Naive thymus-derived CD8-positive, alpha-beta T cell (primary cell): Measurements from ENCODE around the gene CD164L2. TPM values are rescaled to one million over a fixed set of nuclear protein-coding genes. Genes with fewer than 3 reads are reported as not detected.
"Not testable (repeated sequence)": the region's sequence is repeated elsewhere in the genome, so short reads cannot be mapped to it uniquely, and the experiment has no call there.

Source experiments
- ATAC-seq, 2 donors: fragments of 150-1000 bp; cut with Tn5 transposase in 1 of 2; sonication (Bioruptor Pico), chemical (Tn5 transposase) in 1 of 2; 1 replicate in 1 of 2; 2 replicates in 1 of 2; pipeline ENCODE4 v1.10.0; 2021; ENCODE audit warnings: mild to moderate bottlenecking in 2 of 2, moderate library complexity in 2 of 2
- POLR2A ChIA-PET: fragments of 350-600 bp; sonication (Branson Sonifier 250); formaldehyde crosslinking; loops from one replicate; lab custom pipeline; 2021; ENCODE audit warnings: antibody characterized with exemption; lab: Charles Lee
- DNase-seq, 10 donors: peaks; one replicate each; pipeline versions ENCODE4 v3.0.0 to v3.0.0-alpha.2; 2020 to 2022
- H3K27ac Mint-ChIP-seq, 10 donors: one replicate each; pipeline ENCODE4 v1.8.0; 2020 to 2022; ENCODE audit warnings: mild to moderate bottlenecking in 10 of 10, mixed read lengths in 10 of 10, moderate library complexity in 4 of 10, inconsistent platforms in 1 of 10
- H3K27me3 Mint-ChIP-seq, 5 donors: one replicate each; pipeline ENCODE4 v1.8.0; 2021 to 2022; ENCODE audit warnings: mixed read lengths in 5 of 5
- H3K36me3 Mint-ChIP-seq, 3 donors: one replicate each; pipeline ENCODE4 v1.8.0; 2020 to 2022; ENCODE audit warnings: mixed read lengths in 3 of 3, mild to moderate bottlenecking in 2 of 3, inconsistent platforms in 1 of 3
- H3K4me1 Mint-ChIP-seq, 4 donors: one replicate each; pipeline ENCODE4 v1.8.0; 2021 to 2022; ENCODE audit warnings: mixed read lengths in 4 of 4
- H3K4me3 Mint-ChIP-seq, 10 donors: one replicate each; pipeline ENCODE4 v1.8.0; 2020 to 2022; ENCODE audit warnings: mild to moderate bottlenecking in 10 of 10, mixed read lengths in 10 of 10, moderate library complexity in 6 of 10, inconsistent platforms in 1 of 10
- H3K9me3 Mint-ChIP-seq, 9 donors: one replicate each; pipeline ENCODE4 v1.8.0; 2020 to 2022; ENCODE audit warnings: mixed read lengths in 9 of 9, mild to moderate bottlenecking in 3 of 9, inconsistent platforms in 1 of 9, moderate library complexity in 1 of 9
- polyA plus RNA-seq, 3 donors: library from polyadenylated mRNA; unstranded; fragments of 300-500 nt; fragmentation: Illumina TruSeq; gene quantifications; one replicate each; pipeline ENCODE4 v1.2.3, GENCODE V29; 2021
- total RNA-seq, 8 experiments: library from RNA in 2 of 8; stranded (reverse) in 2 of 8; gene quantifications; one replicate each; pipeline ENCODE4 v1.2.3 and lab custom pipeline; 2021 to 2026

The CD164L2 gene
- total and polyA plus RNA-seq, 5 experiments from 2014 or later = 0.17 TPM; not detected in 4

- POLR2A ChIA-PET = interaction anchor here (0.6 to 2.5 kb wide), 3 partner anchors 10 to 73 kb away, joined by 3 to 8 read pairs (median 3); partner anchors contain the start of gene WASF2
- H3K9me3 Mint-ChIP-seq = no peaks in the 10 kb centered on the region
- peak overlapping the region in 4 of 10 donors; percentile 28 to 81 (median 63) for H3K27ac Mint-ChIP-seq
- H3K36me3 Mint-ChIP-seq = peaks cover 14 to 65% (median 18%) of the 10 kb centered on the region in 3 donors
- H3K4me3 Mint-ChIP-seq = no peak overlapping the region
- DNase-seq = no peak
- peaks cover 20 to 57% (median 44%) of the 10 kb centered on the region in 4 donors for H3K4me1 Mint-ChIP-seq
- H3K27me3 Mint-ChIP-seq = no peaks in the 10 kb centered on the region
- no peak for ATAC-seq
Observed at GRCh38 chr1:27417713-27418112, 34.6 kb upstream of the CD164L2 start.

- peaks cover 14 to 73% (median 23%) of the 10 kb centered on the region in 3 donors for H3K36me3 Mint-ChIP-seq
- POLR2A ChIA-PET = interaction anchor here (0.9 to 2.8 kb wide), 5 partner anchors 11 to 244 kb away, joined by 3 to 9 read pairs (median 6); partner anchors contain the start of gene WASF2
- peak overlapping the region in 4 of 10 donors; percentile 18 to 75 (median 44) for H3K27ac Mint-ChIP-seq
- peak; percentile 66 to 70 for ATAC-seq
- peak in 8 of 10 donors; percentile 34 to 78 (median 56) for DNase-seq
- no peaks in the 10 kb centered on the region for H3K27me3 Mint-ChIP-seq
- H3K4me1 Mint-ChIP-seq = peaks cover 16 to 46% (median 35%) of the 10 kb centered on the region in 4 donors
- no peak overlapping the region for H3K4me3 Mint-ChIP-seq
- H3K9me3 Mint-ChIP-seq = no peaks in the 10 kb centered on the region
Observed at GRCh38 chr1:27416387-27417111, 33.4 kb upstream of the CD164L2 start.

- POLR2A ChIA-PET = interaction anchor here (2.8 kb wide), 1 partner anchor 16 kb away, joined by 9 read pairs; no protein-coding TSS in a partner anchor
- peak overlapping the region in 1 of 10 donors; percentile 82 for H3K27ac Mint-ChIP-seq
- ATAC-seq (no peak), DNase-seq (no peak)
- no peaks in the 10 kb centered on the region for H3K9me3 Mint-ChIP-seq
- peaks cover 14 to 38% (median 26%) of the 10 kb centered on the region in 4 donors for H3K4me1 Mint-ChIP-seq
- no peak overlapping the region for H3K4me3 Mint-ChIP-seq
- H3K27me3 Mint-ChIP-seq = no peaks in the 10 kb centered on the region
- peaks cover 14 to 95% (median 23%) of the 10 kb centered on the region in 3 donors for H3K36me3 Mint-ChIP-seq
Observed at GRCh38 chr1:27414091-27414490, 31.0 kb upstream of the CD164L2 start.

- H3K9me3 Mint-ChIP-seq = no peaks in the 10 kb centered on the region
- peak overlapping the region in 1 of 10 donors; percentile 6 for H3K27ac Mint-ChIP-seq
- peaks cover 11 to 27% (median 17%) of the 10 kb centered on the region in 4 donors for H3K4me1 Mint-ChIP-seq
- no peaks in the 10 kb centered on the region for H3K27me3 Mint-ChIP-seq
- H3K36me3 Mint-ChIP-seq = peaks cover 14 to 95% (median 21%) of the 10 kb centered on the region in 3 donors
- ATAC-seq (no peak), DNase-seq (no peak)
- POLR2A ChIA-PET = interaction anchor here (0.8 kb wide), 1 partner anchor 100 kb away, joined by 3 read pairs; no protein-coding TSS in a partner anchor
- H3K4me3 Mint-ChIP-seq = no peak overlapping the region
Observed at GRCh38 chr1:27413004-27413403, 29.9 kb upstream of the CD164L2 start.

GRCh38 chr1:27412502-27412901, 29.4 kb upstream of the CD164L2 start:
- ATAC-seq = no peak

GRCh38 chr1:27410709-27411108, 27.6 kb upstream of the CD164L2 start:
- DNase-seq (no peak), ATAC-seq (no peak)
- H3K4me1 Mint-ChIP-seq = peaks cover under 1 to 19% (median 3%) of the 10 kb centered on the region in 4 donors
- no peaks in the 10 kb centered on the region for H3K9me3 Mint-ChIP-seq
- H3K27ac Mint-ChIP-seq = peak overlapping the region in 4 of 10 donors; percentile 11 to 48 (median 34)
- POLR2A ChIA-PET = interaction anchor here (0.5 to 1.3 kb wide), 3 partner anchors 12 to 94 kb away, joined by 3 to 7 read pairs (median 3); no protein-coding TSS in a partner anchor
- no peak overlapping the region for H3K4me3 Mint-ChIP-seq
- H3K27me3 Mint-ChIP-seq = no peaks in the 10 kb centered on the region
- peaks cover 11 to 83% (median 16%) of the 10 kb centered on the region in 3 donors for H3K36me3 Mint-ChIP-seq

More at GRCh38 chr1:27412502-27412901, 29.4 kb upstream of the CD164L2 start:
- Mint-ChIP-seq H3K36me3 (peaks cover 14 to 95% (median 21%) of the 10 kb centered on the region in 3 donors), H3K9me3 (no peaks in the 10 kb centered on the region), H3K27ac (peak overlapping the region in 1 of 10 donors; percentile 15), H3K4me3 (no peak overlapping the region), H3K4me1 (peaks cover 11 to 25% (median 16%) of the 10 kb centered on the region in 4 donors), H3K27me3 (no peaks in the 10 kb centered on the region)
- DNase-seq = no peak
- POLR2A ChIA-PET = interaction anchor here (0.8 kb wide), 1 partner anchor 100 kb away, joined by 3 read pairs; no protein-coding TSS in a partner anchor

GRCh38 chr1:27409669-27410068, 26.5 kb upstream of the CD164L2 start:
- H3K36me3 Mint-ChIP-seq = peaks cover 3 to 73% (median 8%) of the 10 kb centered on the region in 3 donors
- peaks cover 0 to 18% (median 1%) of the 10 kb centered on the region in 4 donors for H3K4me1 Mint-ChIP-seq
- no peak for DNase-seq
- H3K4me3 Mint-ChIP-seq = no peak overlapping the region
- H3K27ac Mint-ChIP-seq = peak overlapping the region in 1 of 10 donors; percentile 62
- ATAC-seq = no peak
- no peaks in the 10 kb centered on the region for H3K27me3 Mint-ChIP-seq
- POLR2A ChIA-PET = interaction anchor here (1.2 kb wide), 1 partner anchor 72 kb away, joined by 3 read pairs; no protein-coding TSS in a partner anchor
- H3K9me3 Mint-ChIP-seq = no peaks in the 10 kb centered on the region

GRCh38 chr1:27408151-27408550, 25.0 kb upstream of the CD164L2 start:
- Mint-ChIP-seq H3K9me3 (no peaks in the 10 kb centered on the region), H3K4me1 (peaks cover 8 to 33% (median 12%) of the 10 kb centered on the region in 4 donors), H3K27ac (peak overlapping the region in 5 of 10 donors; percentile 22 to 69 (median 56)), H3K4me3 (no peak overlapping the region), H3K36me3 (peaks cover 0 to 58% (median 8%) of the 10 kb centered on the region in 3 donors), H3K27me3 (no peaks in the 10 kb centered on the region)
- POLR2A ChIA-PET = no interaction called here
- DNase-seq (no peak), ATAC-seq (no peak)

GRCh38 chr1:27406791-27407190, 23.7 kb upstream of the CD164L2 start:
- H3K4me3 Mint-ChIP-seq, ATAC-seq, H3K27me3 Mint-ChIP-seq, H3K9me3 Mint-ChIP-seq, DNase-seq, POLR2A ChIA-PET: not testable (repeated sequence)
- H3K36me3 Mint-ChIP-seq = peaks cover 0 to 45% (median 3%) of the 10 kb centered on the region in 3 donors
- H3K27ac Mint-ChIP-seq = peak overlapping the region in 4 of 10 donors; percentile 25 to 56 (median 46)
- H3K4me1 Mint-ChIP-seq = peaks cover 12 to 47% (median 21%) of the 10 kb centered on the region in 4 donors

- POLR2A ChIA-PET = interaction anchor here (0.8 kb wide), 1 partner anchor 11 kb away, joined by 3 read pairs; no protein-coding TSS in a partner anchor
- peaks cover 0 to 43% (median 3%) of the 10 kb centered on the region in 3 donors for H3K36me3 Mint-ChIP-seq
- H3K4me3 Mint-ChIP-seq = no peak overlapping the region
- H3K27me3 Mint-ChIP-seq = no peaks in the 10 kb centered on the region
- no peaks in the 10 kb centered on the region for H3K9me3 Mint-ChIP-seq
- DNase-seq (no peak), ATAC-seq (no peak)
- peak overlapping the region in 3 of 10 donors; percentile 50 to 86 (median 58) for H3K27ac Mint-ChIP-seq
- H3K4me1 Mint-ChIP-seq = peaks cover 12 to 52% (median 23%) of the 10 kb centered on the region in 4 donors
Observed at GRCh38 chr1:27406362-27406680, 23.2 kb upstream of the CD164L2 start.

- Mint-ChIP-seq H3K4me1 (peaks cover 12 to 52% (median 23%) of the 10 kb centered on the region in 4 donors), H3K27ac (peak overlapping the region in 4 of 10 donors; percentile 14 to 86 (median 54)), H3K36me3 (peaks cover 0 to 37% (median 3%) of the 10 kb centered on the region in 3 donors)
- not testable (repeated sequence) for H3K27me3 Mint-ChIP-seq, ATAC-seq, DNase-seq, H3K4me3 Mint-ChIP-seq, H3K9me3 Mint-ChIP-seq
- POLR2A ChIA-PET = interaction anchor here (0.8 to 0.9 kb wide), 2 partner anchors 12 to 25 kb away, joined by 3 read pairs; no protein-coding TSS in a partner anchor
Observed at GRCh38 chr1:27405598-27406361, 22.6 kb upstream of the CD164L2 start.

GRCh38 chr1:27405074-27405473, 21.9 kb upstream of the CD164L2 start:
- Mint-ChIP-seq H3K27ac (peak overlapping the region in 5 of 10 donors; percentile 18 to 74 (median 47)), H3K4me1 (peaks cover 14 to 56% (median 26%) of the 10 kb centered on the region in 4 donors), H3K4me3 (no peak overlapping the region), H3K27me3 (no peaks in the 10 kb centered on the region), H3K9me3 (no peaks in the 10 kb centered on the region), H3K36me3 (peaks cover 0 to 30% (median 3%) of the 10 kb centered on the region in 3 donors)
- ATAC-seq (no peak), DNase-seq (no peak)
- POLR2A ChIA-PET = interaction anchor here (0.6 to 0.9 kb wide), 3 partner anchors 26 to 122 kb away, joined by 3 to 6 read pairs (median 4); no protein-coding TSS in a partner anchor
